Keratinocyte (primary cell): ENCODE measurements around the gene DBI. TPM values are rescaled to one million over a fixed set of nuclear protein-coding genes. Genes with fewer than 3 reads are reported as not detected.

Experiments
- DNase-seq: peaks from one replicate; pipeline ENCODE4 v3.0.0-alpha.2; 2011; ENCODE audit warnings: low read depth, missing footprints, low spot score
- FAIRE-seq: peaks from 2 replicates; lab custom pipeline; 2011; peaks lifted over from hg19 to GRCh38; lab: Jason Lieb, UNC
- H2AFZ ChIP-seq: 2 replicates; pipeline ENCODE4 v1.6.0; 2012; ENCODE audit warnings: low read length, control low read depth, inconsistent platforms; ENCODE audit not compliant: control insufficient read depth
- H3K27ac ChIP-seq: 2 replicates; pipeline ENCODE4 v1.5.1; 2011; ENCODE audit warnings: low read length; ENCODE audit not compliant: control insufficient read depth, insufficient read depth
- H3K27me3 ChIP-seq: 3 replicates; pipeline ENCODE4 v1.6.0; 2011; ENCODE audit warnings: low read length; ENCODE audit not compliant: control insufficient read depth, insufficient read depth; ENCODE audit errors: extremely low read depth
- H3K36me3 ChIP-seq, 2 experiments: 2 replicates in 1 of 2; 3 replicates in 1 of 2; pipeline ENCODE4 v1.5.1; 2011; ENCODE audit warnings: low read length in 2 of 2, mild to moderate bottlenecking in 1 of 2; ENCODE audit not compliant: control insufficient read depth in 2 of 2, insufficient read depth in 2 of 2; ENCODE audit errors: extremely low read depth in 1 of 2
- H3K4me1 ChIP-seq: 3 replicates; pipeline ENCODE4 v1.5.1; 2011; ENCODE audit warnings: low read length; ENCODE audit not compliant: control insufficient read depth, insufficient read depth; ENCODE audit errors: extremely low read depth
- H3K4me2 ChIP-seq: 3 replicates; pipeline ENCODE4 v1.6.0; 2011; ENCODE audit warnings: low read depth, low read length; ENCODE audit not compliant: control insufficient read depth, insufficient read depth; ENCODE audit errors: extremely low read depth
- H3K4me3 ChIP-seq, 3 experiments: fragments of 200-600 bp in 1 of 3; sonication (generic) in 1 of 3; 2 replicates in 2 of 3; 3 replicates in 1 of 3; pipeline ENCODE4 v1.5.1; 2011 to 2016; ENCODE audit warnings: low read length in 3 of 3, mild to moderate bottlenecking in 3 of 3, control low read depth in 2 of 3, inconsistent platforms in 1 of 3, low read depth in 1 of 3, mixed read lengths in 1 of 3, mixed run types in 1 of 3, moderate library complexity in 1 of 3; ENCODE audit not compliant: control insufficient read depth in 2 of 3, insufficient read depth in 2 of 3; ENCODE audit errors: extremely low read depth in 1 of 3
- H3K79me2 ChIP-seq: 2 replicates; pipeline ENCODE4 v1.6.0; 2012; ENCODE audit warnings: low read length; ENCODE audit not compliant: control insufficient read depth, insufficient read depth
- H3K9ac ChIP-seq: 3 replicates; pipeline ENCODE4 v1.6.0; 2011; ENCODE audit warnings: low read length; ENCODE audit not compliant: control insufficient read depth, insufficient read depth; ENCODE audit errors: extremely low read depth
- H3K9me1 ChIP-seq: 3 replicates; pipeline ENCODE4 v1.6.0; 2011; ENCODE audit warnings: low read length; ENCODE audit not compliant: control insufficient read depth, insufficient read depth; ENCODE audit errors: extremely low read depth
- H3K9me3 ChIP-seq: 2 replicates; pipeline ENCODE4 v1.5.1; 2012; ENCODE audit warnings: low read depth, low read length; ENCODE audit not compliant: control insufficient read depth
- H4K20me1 ChIP-seq: 3 replicates; pipeline ENCODE4 v1.6.0; 2011; ENCODE audit warnings: low read length; ENCODE audit not compliant: control insufficient read depth, insufficient read depth; ENCODE audit errors: extremely low read depth
- CTCF ChIP-seq, 3 experiments: IDR thresholded peaks in 1 of 3; conservative IDR thresholded peaks in 1 of 3; optimal IDR thresholded peaks in 1 of 3; 2 replicates in 2 of 3; 3 replicates in 1 of 3; pipeline versions ENCODE3 to v1.5.1; 2011; ENCODE audit warnings: low read length in 3 of 3, mild to moderate bottlenecking in 3 of 3, moderate library complexity in 2 of 3, control low read depth in 1 of 3, inconsistent platforms in 1 of 3; ENCODE audit not compliant: insufficient read depth in 2 of 3; ENCODE audit errors: extremely low read depth in 1 of 3
- EZH2 ChIP-seq: IDR thresholded peaks from one replicate; pipeline ENCODE4 v1.6.1; 2012; ENCODE audit warnings: inconsistent platforms, mild to moderate bottlenecking, low read length, moderate library complexity
- dilution Hi-C: fragments of 300-500 bp; cut with MboI; formaldehyde crosslinking; loops from one replicate; pipeline ENCODE4 v1.7.0; 2020; ENCODE audit warnings: low sequenced_read_pairs; ENCODE audit not compliant: extremely low pct_ligation_motif_present
- polyA plus RNA-seq, 5 experiments: library from polyadenylated mRNA; depleted of rRNA in 3 of 5; stranded (reverse) in 3 of 5; stranded (forward) in 1 of 5; unstranded in 1 of 5; fragments of >200 nt; gene quantifications; 1 replicate in 1 of 5; 2 replicates in 3 of 5; 3 replicates in 1 of 5; pipeline versions ENCODE4 v1.2.1 to v1.2.3, GENCODE V29; 2011 to 2012; ENCODE audit warnings: missing spikeins in 2 of 5, low read depth in 1 of 5, low replicate concordance in 1 of 5

DBI gene
- polyA plus RNA-seq, 1 donor (not counting 4 experiments of a cell fraction or from before 2014, with no cell fraction given), result 590 TPM

- TF ChIP-seq CTCF (optimal IDR thresholded peaks at IDR 0.05 in 1 of 3, IDR thresholded peaks at IDR 0.05 in 1 of 3, conservative IDR thresholded peaks at IDR 0.05 in 1 of 3; ENCODE audit: extremely low read depth in 1 of 3, insufficient read depth in 2 of 3, low read length in 3 of 3), result no peak
- no peak for TF ChIP-seq EZH2
- no peak overlapping the region for H3K9ac ChIP-seq
- H3K4me2 ChIP-seq, result no peak overlapping the region
- H3K4me1 ChIP-seq, result peaks cover 12% of the 10 kb centered on the region
- FAIRE-seq (no peak), DNase-seq (no peak)
- no peaks in the 10 kb centered on the region for H3K9me3 ChIP-seq
- H3K27me3 ChIP-seq, result no peaks in the 10 kb centered on the region
- no peak overlapping the region for H3K27ac ChIP-seq
- H3K36me3 ChIP-seq, result no peaks in the 10 kb centered on the region
- H2AFZ ChIP-seq, result no peak overlapping the region
- H4K20me1 ChIP-seq, result no peaks in the 10 kb centered on the region
- dilution Hi-C loops, result no loop called here
- no peaks in the 10 kb centered on the region for H3K79me2 ChIP-seq
- no peak overlapping the region for H3K4me3 ChIP-seq
- H3K9me1 ChIP-seq, result no peaks in the 10 kb centered on the region
Observed at GRCh38 chr2:119319593-119319992, 47.2 kb upstream of the DBI start.

- dilution Hi-C loops, result no loop called here
- H3K36me3 ChIP-seq, result no peaks in the 10 kb centered on the region
- no peaks in the 10 kb centered on the region for H4K20me1 ChIP-seq
- peak overlapping the region; percentile 61 for H3K4me2 ChIP-seq
- peak overlapping the region in 1 of 3 experiments; percentile 46 for H3K4me3 ChIP-seq
- no peaks in the 10 kb centered on the region for H3K9me3 ChIP-seq
- H2AFZ ChIP-seq, result peak overlapping the region; percentile 59
- DNase-seq, result no peak
- H3K9me1 ChIP-seq, result no peaks in the 10 kb centered on the region
- H3K27me3 ChIP-seq, result no peaks in the 10 kb centered on the region
- H3K79me2 ChIP-seq, result no peaks in the 10 kb centered on the region
- H3K27ac ChIP-seq, result no peak overlapping the region
- peak; percentile 65 for FAIRE-seq
- H3K4me1 ChIP-seq, result peaks cover 12% of the 10 kb centered on the region
- peak overlapping the region; percentile 15 for H3K9ac ChIP-seq
- TF ChIP-seq CTCF (optimal IDR thresholded peaks at IDR 0.05 in 1 of 3, IDR thresholded peaks at IDR 0.05 in 1 of 3, conservative IDR thresholded peaks at IDR 0.05 in 1 of 3; ENCODE audit: extremely low read depth in 1 of 3, insufficient read depth in 2 of 3, low read length in 3 of 3), result no peak
Observed at GRCh38 chr2:119323459-119323858, 43.3 kb upstream of the DBI start.
